PC-3 (cell line): Measurements from ENCODE around the gene CAPRIN2. TPM values are rescaled to one million over a fixed set of nuclear protein-coding genes. Genes with fewer than 3 reads are reported as not detected.

Experiments
- ATAC-seq: fragments of 200-7000 bp; cut with Tn5 transposase; 2 replicates; pipeline ENCODE4 v1.9.1; 2020; ENCODE audit warnings: mild to moderate bottlenecking, moderate library complexity
- BruUV-seq: library from RNA; stranded (reverse); fragments of 400-500 nt; replicated peaks from 2 replicates; lab custom pipeline; 2021; lab: Mats Ljungman, UMichigan
- CTCF ChIA-PET: fragments of 300-600 bp; sonication (Branson Sonifier 250); formaldehyde crosslinking; loops from one replicate; lab custom pipeline; 2022; ENCODE audit warnings: antibody characterized with exemption; lab: Charles Lee
- POLR2A ChIA-PET: fragments of 300-600 bp; sonication (Branson Sonifier 250); formaldehyde crosslinking; loops from one replicate; lab custom pipeline; 2022; ENCODE audit warnings: antibody characterized with exemption; ENCODE audit not compliant: unreplicated experiment; lab: Charles Lee
- DNase-seq: peaks from one replicate; pipeline ENCODE4 v3.0.0-alpha.2; 2015
- H2AFZ ChIP-seq: fragments of 300-600 bp; sonication (generic); 2 replicates; pipeline ENCODE4 v1.6.0; 2016; ENCODE audit warnings: antibody characterized with exemption, low read length
- H3F3A ChIP-seq: fragments of 300-600 bp; sonication (generic); one replicate; pipeline ENCODE4 v1.6.0; 2017; ENCODE audit warnings: antibody characterized with exemption, low read length, control low read depth, mild to moderate bottlenecking; ENCODE audit not compliant: unreplicated experiment
- H3K27ac ChIP-seq: fragments of 300-600 bp; sonication (generic); 2 replicates; pipeline ENCODE4 v1.5.1; 2016; ENCODE audit warnings: mild to moderate bottlenecking, low read length
- H3K27me3 ChIP-seq: fragments of 300-600 bp; sonication (generic); 2 replicates; pipeline ENCODE4 v1.6.1; 2016; ENCODE audit warnings: low read length, mixed read lengths
- H3K36me3 ChIP-seq: fragments of 300-600 bp; sonication (generic); 2 replicates; pipeline ENCODE4 v1.6.1; 2016; ENCODE audit warnings: low read depth, mixed run types, low read length, mixed read lengths
- H3K4me1 ChIP-seq: fragments of 300-600 bp; sonication (generic); 2 replicates; pipeline ENCODE4 v1.5.1; 2016; ENCODE audit warnings: low read length; ENCODE audit not compliant: insufficient read depth
- H3K4me2 ChIP-seq: fragments of 300-600 bp; sonication (generic); 2 replicates; pipeline ENCODE4 v1.6.0; 2016; ENCODE audit warnings: low read length
- H3K4me3 ChIP-seq: fragments of 300-600 bp; sonication (generic); 2 replicates; pipeline ENCODE4 v1.5.1; 2016; ENCODE audit warnings: mild to moderate bottlenecking, low read length, mixed read lengths
- H3K79me2 ChIP-seq: fragments of 300-600 bp; sonication (generic); 2 replicates; pipeline ENCODE4 v1.6.1; 2017; ENCODE audit warnings: low read length, mixed read lengths
- H3K9ac ChIP-seq: fragments of 300-600 bp; sonication (generic); 2 replicates; pipeline ENCODE4 v1.6.0; 2016; ENCODE audit warnings: mild to moderate bottlenecking, low read length
- H3K9me2 ChIP-seq: fragments of 300-600 bp; sonication (generic); replicated peaks from 2 replicates; pipeline ENCODE4 v1.6.1; 2016; ENCODE audit warnings: mixed run types, low read length, mixed read lengths
- H3K9me3 ChIP-seq: fragments of 300-600 bp; sonication (generic); 2 replicates; pipeline ENCODE4 v1.6.1; 2016; ENCODE audit warnings: low read length, mixed read lengths
- H4K20me1 ChIP-seq: fragments of 300-600 bp; sonication (generic); 2 replicates; pipeline ENCODE4 v1.6.1; 2016; ENCODE audit warnings: low read length, mixed read lengths
- CTCF ChIP-seq: fragments of 300-600 bp; sonication (generic); conservative IDR thresholded peaks from 2 replicates; pipeline ENCODE4 v1.5.1; 2017; ENCODE audit warnings: antibody characterized with exemption, low read depth, mild to moderate bottlenecking, low read length
- EZH2 ChIP-seq: fragments of 300-600 bp; sonication (generic); IDR thresholded peaks from one replicate; pipeline ENCODE4 v1.6.1; 2017; ENCODE audit warnings: antibody characterized with exemption, mild to moderate bottlenecking, low read length; ENCODE audit not compliant: unreplicated experiment
- EZH2phosphoT487 ChIP-seq: fragments of 300-600 bp; sonication (generic); IDR thresholded peaks from 2 replicates; pipeline ENCODE4 v1.6.1; 2018; ENCODE audit warnings: mild to moderate bottlenecking, antibody characterized with exemption, low read length, borderline replicate concordance
- intact Hi-C: fragments of 100-400 bp; cut with micrococcal nuclease; formaldehyde crosslinking; loops from 2 replicates; pipeline ENCODE4 v1.9.0; 2023
- total RNA-seq: library from RNA; depleted of rRNA; stranded (reverse); fragments of >200 nt; gene quantifications from 2 replicates; pipeline ENCODE4 v1.2.3, GENCODE V29; 2014

The CAPRIN2 gene
- total RNA-seq, 1 experiment from 2014 or later = 23.1 TPM

- H3K36me3 ChIP-seq = no peaks in the 10 kb centered on the region
- no peaks in the 10 kb centered on the region for H4K20me1 ChIP-seq
- H3K27ac ChIP-seq = no peak overlapping the region
- no peaks in the 10 kb centered on the region for H3K79me2 ChIP-seq
- H3K4me2 ChIP-seq = no peak overlapping the region
- intact Hi-C loops = no loop called here
- no peak overlapping the region for H2AFZ ChIP-seq
- BruUV-seq = no TSS peak
- no peak overlapping the region for H3K9ac ChIP-seq
- CTCF ChIA-PET = no interaction called here
- no peak overlapping the region for H3K4me3 ChIP-seq
- no peaks in the 10 kb centered on the region for H3F3A ChIP-seq
- no peaks in the 10 kb centered on the region for H3K27me3 ChIP-seq
- DNase-seq = no peak
- no peaks in the 10 kb centered on the region for H3K9me3 ChIP-seq
- no peak for TF ChIP-seq CTCF
- no peak for TF ChIP-seq EZH2phosphoT487
- no peak for TF ChIP-seq EZH2
- no peaks in the 10 kb centered on the region for H3K9me2 ChIP-seq
- no peak for ATAC-seq
- POLR2A ChIA-PET = no interaction called here
- peaks cover 10% of the 10 kb centered on the region; the same call in 1 of the 2 replicates for H3K4me1 ChIP-seq
These were observed 53.7 kb downstream of the CAPRIN2 start for GRCh38 chr12:30701056-30701455.

- Histone ChIP-seq H3K4me1 (0 out of 2 replicates have a peak, but pooled peaks cover 11% of the 10 kb centered on the region), H3K27ac (no peak overlapping the region), H3K4me3 (no peak overlapping the region), H3F3A (no peaks in the 10 kb centered on the region), H2AFZ (no peak overlapping the region), H3K79me2 (peaks cover 3% of the 10 kb centered on the region; the same call in 1 of the 2 replicates), H3K4me2 (no peak overlapping the region; the same call in 1 of the 2 replicates), H3K9me2 (no peaks in the 10 kb centered on the region), H4K20me1 (no peaks in the 10 kb centered on the region), H3K36me3 (no peaks in the 10 kb centered on the region), H3K9me3 (no peaks in the 10 kb centered on the region), H3K27me3 (no peaks in the 10 kb centered on the region), H3K9ac (no peak overlapping the region)
- no peak; the same call in 1 of the 2 replicates for ATAC-seq
- no TSS peak for BruUV-seq
- intact Hi-C loops = no loop called here
- TF ChIP-seq EZH2phosphoT487 (no peak), EZH2 (no peak), CTCF (no peak)
- ChIA-PET CTCF (no interaction called here), POLR2A (no interaction called here)
- peak; percentile 31 for DNase-seq
These were observed 54.4 kb downstream of the CAPRIN2 start for GRCh38 chr12:30700216-30700900.

- Histone ChIP-seq H3F3A (no peaks in the 10 kb centered on the region), H3K27me3 (no peaks in the 10 kb centered on the region), H3K4me2 (no peak overlapping the region), H3K36me3 (no peaks in the 10 kb centered on the region), H3K27ac (no peak overlapping the region), H3K9me2 (no peaks in the 10 kb centered on the region), H4K20me1 (no peaks in the 10 kb centered on the region), H3K79me2 (peaks cover 23% of the 10 kb centered on the region), H3K9ac (no peak overlapping the region), H2AFZ (no peak overlapping the region), H3K9me3 (no peaks in the 10 kb centered on the region), H3K4me1 (0 out of 2 replicates have a peak, but pooled peaks cover 22% of the 10 kb centered on the region), H3K4me3 (no peak overlapping the region)
- BruUV-seq = no TSS peak
- ChIA-PET POLR2A (no interaction called here), CTCF (no interaction called here)
- intact Hi-C loops = no loop called here
- ATAC-seq (no peak), DNase-seq (no peak)
- TF ChIP-seq EZH2 = no peak
These were observed 56.4 kb downstream of the CAPRIN2 start for GRCh38 chr12:30698346-30698745.
